ENCODE results near the gene CADPS2. TPM values are rescaled to one million over a fixed set of nuclear protein-coding genes. Genes with fewer than 3 reads are reported as not detected.

The CADPS2 gene
- total RNA-seq, 1 donor from 2014 or later: 19.1 TPM

DNA sequence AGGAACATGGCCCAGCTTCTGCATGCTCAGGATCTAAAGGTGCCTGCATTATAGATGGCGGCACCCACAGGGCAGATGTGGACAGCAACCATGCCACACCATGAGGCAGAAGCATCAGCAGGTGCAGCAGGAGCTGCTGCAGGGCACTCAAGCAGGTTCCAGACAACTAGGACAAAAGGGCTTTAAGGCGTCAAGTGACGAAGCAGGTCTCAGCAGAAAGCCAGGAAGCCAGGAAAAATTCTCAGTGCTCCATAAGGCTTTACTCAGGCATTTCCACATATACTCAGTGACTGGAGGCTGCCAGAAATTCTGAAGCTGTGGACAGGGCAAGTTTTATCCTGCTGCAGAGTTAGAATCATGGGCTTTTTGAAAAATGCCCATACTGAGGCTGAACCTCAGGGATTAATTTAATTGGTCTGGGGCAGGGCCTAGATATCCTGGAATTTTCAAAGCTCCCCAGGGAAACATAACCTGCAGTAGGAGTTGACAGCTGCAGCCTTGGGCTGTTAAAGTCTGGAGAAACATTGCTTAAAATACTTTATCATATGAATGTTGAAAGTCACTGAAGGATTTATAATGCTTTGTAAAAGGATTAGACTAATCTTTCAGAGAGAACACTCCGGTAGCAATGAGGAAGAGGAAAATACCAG, 115.4 kb downstream of the CADPS2 start:
- no peak for TF ChIP-seq EZH2phosphoT487 (IDR thresholded peaks at IDR 0.05)
- no peak for TF ChIP-seq EZH2 (IDR thresholded peaks at IDR 0.05)
- TF ChIP-seq CTCF (IDR thresholded peaks at IDR 0.05): no peak
- Histone ChIP-seq H3K9me3 (ENCODE audit: low read depth) (no peaks in the 10 kb centered on the region), H3K27me3 (no peaks in the 10 kb centered on the region), H3K36me3 (no peaks in the 10 kb centered on the region), H3K4me3 (no peak overlapping the region), H2AFZ (replicated peaks) (no peak overlapping the region), H3K4me2 (no peak overlapping the region), H4K20me1 (ENCODE audit: low read depth) (no peaks in the 10 kb centered on the region), H3K79me2 (ENCODE audit: low read depth) (no peaks in the 10 kb centered on the region), H3K9ac (no peak overlapping the region), H3K4me1 (peaks cover 56% of the 10 kb centered on the region), H3K27ac (no peak overlapping the region), H3F3A (ENCODE audit: low read depth) (peaks cover 30% of the 10 kb centered on the region)
- no peak overlapping the region for H3K4me3 Mint-ChIP-seq
- H3K9me3 Mint-ChIP-seq: peaks cover 5% of the 10 kb centered on the region
- peaks cover 4% of the 10 kb centered on the region for H3K36me3 Mint-ChIP-seq
- H3K27me3 Mint-ChIP-seq (ENCODE audit: insufficient read depth, low read depth): no peaks in the 10 kb centered on the region
- peak overlapping the region; percentile 60 for H3K27ac Mint-ChIP-seq
- H3K4me1 Mint-ChIP-seq: peaks cover 49% of the 10 kb centered on the region
- DNase-seq (ENCODE audit: low spot score): peak; percentile 34

DNA sequence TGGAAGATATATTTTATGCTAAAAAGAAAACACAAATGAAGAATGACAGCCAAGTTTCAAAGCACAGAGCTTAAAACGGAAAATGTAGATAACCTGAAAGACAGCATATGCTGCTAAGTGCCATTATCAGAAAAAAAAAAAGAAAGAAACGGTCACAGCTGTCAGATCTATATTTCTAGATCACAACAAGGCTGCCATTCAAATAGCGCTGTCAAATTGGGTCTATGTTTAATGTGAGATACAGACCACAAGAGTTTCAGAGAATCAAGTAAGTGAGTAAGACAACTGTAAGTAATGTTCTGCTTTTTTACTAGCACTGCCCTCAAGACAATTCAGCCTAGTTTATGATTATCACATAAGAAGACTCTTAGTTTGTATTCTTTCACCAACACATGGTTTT, 117.4 kb downstream of the CADPS2 start:
- no peaks in the 10 kb centered on the region for H3K9me3 ChIP-seq (ENCODE audit: low read depth)
- H3K36me3 ChIP-seq: no peaks in the 10 kb centered on the region
- H3K4me1 Mint-ChIP-seq: peaks cover 50% of the 10 kb centered on the region
- peak overlapping the region; percentile 62 for H3K27ac Mint-ChIP-seq
- H3K4me2 ChIP-seq: peak overlapping the region; percentile 62
- peaks cover 58% of the 10 kb centered on the region for H3K4me1 ChIP-seq
- H3K27ac ChIP-seq: peak overlapping the region; percentile 93
- DNase-seq (ENCODE audit: low spot score): no peak
- no peaks in the 10 kb centered on the region for H3K27me3 ChIP-seq
- no peaks in the 10 kb centered on the region for H3K27me3 Mint-ChIP-seq (ENCODE audit: insufficient read depth, low read depth)
- no peak overlapping the region for H3K4me3 Mint-ChIP-seq
- H3K9me3 Mint-ChIP-seq: no peaks in the 10 kb centered on the region
- peaks cover 30% of the 10 kb centered on the region for H3F3A ChIP-seq (ENCODE audit: low read depth)
- peak overlapping the region; percentile 22 for H2AFZ ChIP-seq (replicated peaks)
- H4K20me1 ChIP-seq (ENCODE audit: low read depth): no peaks in the 10 kb centered on the region
- no peak overlapping the region for H3K4me3 ChIP-seq
- TF ChIP-seq EZH2 (IDR thresholded peaks at IDR 0.05) (no peak), EZH2phosphoT487 (IDR thresholded peaks at IDR 0.05) (no peak), CTCF (IDR thresholded peaks at IDR 0.05) (no peak)
- no peaks in the 10 kb centered on the region for H3K36me3 Mint-ChIP-seq
- H3K79me2 ChIP-seq (ENCODE audit: low read depth): no peaks in the 10 kb centered on the region
- H3K9ac ChIP-seq: no peak overlapping the region

GRCh38 chr7:122767339-122767738, 118.9 kb downstream of the CADPS2 start:
- Mint-ChIP-seq H3K4me1 (peaks cover 50% of the 10 kb centered on the region), H3K36me3 (no peaks in the 10 kb centered on the region), H3K9me3 (no peaks in the 10 kb centered on the region), H3K4me3 (no peak overlapping the region), H3K27me3 (ENCODE audit: insufficient read depth, low read depth) (no peaks in the 10 kb centered on the region), H3K27ac (peak overlapping the region; percentile 80)
- Histone ChIP-seq H3K4me2 (peak overlapping the region; percentile 62), H3K9me3 (ENCODE audit: low read depth) (no peaks in the 10 kb centered on the region), H4K20me1 (ENCODE audit: low read depth) (no peaks in the 10 kb centered on the region), H3K9ac (no peak overlapping the region), H3K27me3 (no peaks in the 10 kb centered on the region), H3K36me3 (no peaks in the 10 kb centered on the region), H3K27ac (peak overlapping the region; percentile 93), H3K79me2 (ENCODE audit: low read depth) (no peaks in the 10 kb centered on the region), H3F3A (ENCODE audit: low read depth) (peaks cover 30% of the 10 kb centered on the region), H2AFZ (replicated peaks) (no peak overlapping the region), H3K4me1 (peaks cover 58% of the 10 kb centered on the region), H3K4me3 (no peak overlapping the region)
- no peak for TF ChIP-seq EZH2 (IDR thresholded peaks at IDR 0.05)
- TF ChIP-seq EZH2phosphoT487 (IDR thresholded peaks at IDR 0.05): peak; percentile 54
- no peak for TF ChIP-seq CTCF (IDR thresholded peaks at IDR 0.05)
- peak; percentile 74 for DNase-seq (ENCODE audit: low spot score)

Data from neural progenitor cell (in vitro differentiated cells).